ENCODE data around the gene DUOX2.
"Not testable (repeated sequence)": the region's sequence is repeated elsewhere in the genome, so short reads cannot be mapped to it uniquely, and the experiment has no call there.

Gene DUOX2

DNA sequence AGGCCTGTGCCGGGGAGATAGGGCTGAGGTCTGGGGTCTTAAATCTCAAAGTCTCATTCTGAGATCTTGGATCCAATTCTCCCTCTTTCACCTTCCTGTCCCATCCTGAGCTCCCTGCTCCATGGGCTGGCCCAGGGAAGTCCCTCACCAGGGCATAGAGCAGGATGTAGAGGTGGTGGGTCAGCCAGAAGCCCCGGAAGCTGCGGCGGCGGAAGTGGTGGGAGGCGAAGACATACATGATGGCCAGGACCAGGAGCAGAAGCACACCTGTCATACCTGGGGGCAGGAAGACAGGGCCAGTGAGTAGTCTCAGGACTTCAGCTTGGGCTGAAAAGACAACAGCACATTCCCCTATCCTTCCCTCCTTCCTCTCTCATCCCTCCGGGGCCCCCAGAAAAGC lies 16.5 kb downstream of the DUOX2 start:
- DNase-seq: no peak

- no peak for DNase-seq
Observed at GRCh38 chr15:45095661-45096060, 18.3 kb downstream of the DUOX2 start.

- no peak for DNase-seq
Observed at GRCh38 chr15:45094358-45094730, 19.6 kb downstream of the DUOX2 start.

DNA sequence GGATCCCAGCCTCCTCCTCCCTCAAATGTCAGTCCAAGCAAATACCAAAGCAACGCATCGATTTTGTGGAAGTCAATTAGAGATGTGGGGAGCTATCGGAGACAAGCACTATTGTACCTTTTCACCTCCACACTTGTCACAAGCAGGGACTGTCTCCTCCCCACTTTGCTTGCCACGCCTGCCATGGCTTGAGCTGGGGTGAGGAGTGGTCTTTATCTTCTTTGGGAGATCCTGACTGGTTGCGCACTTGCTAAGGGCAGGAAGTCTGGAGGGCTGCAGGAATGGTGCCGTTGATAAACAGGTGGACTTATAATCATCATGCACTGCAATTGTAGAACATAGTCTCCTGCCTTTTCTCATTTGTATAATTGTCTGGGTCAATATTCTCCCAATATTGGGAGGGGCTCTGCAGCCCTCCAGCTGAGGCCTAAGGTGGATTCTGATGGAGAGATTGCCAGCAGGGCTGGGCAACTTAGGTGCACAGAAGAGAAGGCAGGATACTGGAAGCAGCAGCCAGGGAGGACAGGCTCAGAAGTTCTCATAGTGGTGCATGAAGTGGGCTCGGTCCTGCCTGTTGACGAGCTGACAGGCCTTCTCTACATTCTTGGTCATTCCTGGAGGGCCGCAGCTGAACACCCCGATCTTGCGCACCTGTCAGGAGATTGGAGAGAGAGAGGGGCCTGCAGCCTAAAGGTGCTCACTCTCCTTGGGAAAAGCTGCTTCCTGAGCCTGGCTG lies 20.2 kb downstream of the DUOX2 start:
- no peak for DNase-seq

GRCh38 chr15:45093013-45093412 lies 21.0 kb downstream of the DUOX2 start:
- DNase-seq: no peak

GRCh38 chr15:45091576-45091975 lies 22.4 kb downstream of the DUOX2 start:
- DNase-seq: no peak

DNA sequence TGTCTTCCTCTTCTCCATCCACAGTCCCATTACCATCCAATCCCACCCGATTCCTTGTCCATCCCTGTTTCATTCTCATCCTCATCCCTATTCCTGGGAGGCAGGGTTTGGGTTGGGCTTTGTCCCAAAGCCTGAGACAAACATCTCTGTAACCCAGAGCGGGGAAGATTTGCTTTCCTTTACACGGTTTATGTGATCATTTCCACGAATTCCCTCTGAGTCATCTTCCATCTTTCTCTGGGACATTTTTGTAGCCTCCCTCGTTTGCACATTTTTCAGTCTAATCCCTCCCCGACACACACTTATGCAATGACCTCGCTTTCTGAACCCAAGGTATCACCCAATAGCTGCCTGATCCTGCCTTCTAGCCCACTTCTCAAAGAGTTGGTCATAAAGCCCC lies 22.8 kb downstream of the DUOX2 start:
- DNase-seq: no peak

GRCh38 chr15:45089712-45090373 lies 24.1 kb downstream of the DUOX2 start:
- no peak for DNase-seq

DNA sequence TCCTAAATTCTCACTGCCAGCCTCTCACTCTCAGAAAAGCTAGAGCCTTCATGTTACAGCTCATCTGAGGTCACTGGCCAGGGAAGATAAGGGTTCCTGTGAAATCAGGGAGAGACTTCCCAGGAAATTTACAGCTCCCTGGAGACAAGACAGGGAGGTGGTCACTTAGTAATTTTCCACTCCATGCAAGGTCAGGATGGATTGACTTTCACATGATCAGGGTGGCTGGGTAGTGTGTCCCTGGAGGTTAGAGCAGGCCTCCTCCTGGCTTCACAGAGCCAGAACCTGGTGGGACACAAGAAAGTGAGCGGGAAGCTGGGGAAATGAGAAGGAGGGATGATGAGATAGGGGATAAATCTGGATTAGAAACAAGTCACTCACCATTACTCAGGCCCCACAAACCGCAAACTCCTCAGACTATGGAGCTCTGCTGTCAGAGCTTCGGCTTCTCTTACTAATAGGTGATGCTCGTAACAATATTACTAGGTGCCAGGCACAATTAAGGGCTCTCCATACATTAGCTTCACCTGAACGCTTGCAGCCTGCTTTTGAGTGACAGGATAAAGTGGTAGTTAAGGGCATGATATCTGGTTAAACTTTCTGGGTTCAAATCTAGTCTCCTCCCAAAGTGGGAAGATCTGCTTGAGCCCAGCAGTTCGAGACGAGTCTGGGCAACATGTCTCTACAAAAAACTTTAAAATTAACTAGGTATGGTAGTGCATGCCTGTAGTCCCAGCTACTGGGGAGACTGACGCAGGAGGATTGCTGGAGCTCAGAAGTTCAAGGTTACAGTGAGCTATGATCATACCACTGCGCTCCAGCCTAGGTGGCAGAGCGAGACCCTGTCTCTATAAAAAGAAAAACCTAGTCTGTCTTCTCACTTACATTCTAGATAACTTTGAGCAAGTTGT lies 24.9 kb downstream of the DUOX2 start:
- DNase-seq: no peak

DNA sequence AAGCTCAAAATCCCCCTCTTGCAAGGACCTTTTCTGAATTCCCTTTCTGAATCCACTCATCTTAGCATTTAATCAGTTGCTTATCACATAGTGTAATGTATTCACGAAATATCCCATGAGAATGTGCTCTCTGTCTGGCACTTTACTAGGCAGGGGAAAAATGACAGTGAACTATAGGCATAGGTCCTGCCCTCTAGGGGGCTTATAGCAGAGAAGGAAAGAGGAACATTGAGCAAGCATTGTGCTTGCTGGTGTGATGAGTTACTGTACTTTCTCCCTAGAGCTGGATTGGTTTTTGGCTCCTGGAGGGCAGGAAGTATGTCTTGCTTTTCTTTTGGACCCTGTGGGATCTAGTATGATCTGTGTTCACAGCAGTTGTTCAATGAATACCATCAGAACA lies 26.5 kb downstream of the DUOX2 start:
- DNase-seq: no peak

- DNase-seq: no peak
Observed at GRCh38 chr15:45084163-45084562, 29.8 kb downstream of the DUOX2 start.

DNA sequence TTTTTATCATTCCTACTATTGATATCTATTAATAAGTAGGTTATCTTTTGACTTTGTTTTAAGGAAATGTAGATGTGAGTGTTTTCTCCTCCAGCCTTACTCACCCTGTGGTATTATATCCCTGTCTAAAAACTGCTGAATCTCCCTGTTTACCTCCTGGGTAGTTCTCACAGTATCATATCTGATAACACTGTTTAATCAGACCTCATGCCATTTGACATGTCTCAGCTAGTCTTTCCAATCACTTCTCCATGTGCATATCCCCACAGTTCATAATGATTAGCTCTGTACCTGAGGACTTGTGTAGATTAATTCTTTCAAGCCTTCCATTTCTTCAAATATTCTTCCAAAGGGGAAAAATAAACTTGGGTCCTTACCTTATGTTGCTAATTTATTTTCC lies 30.7 kb downstream of the DUOX2 start:
- DNase-seq: no peak

GRCh38 chr15:45082412-45082811 lies 31.6 kb downstream of the DUOX2 start:
- not testable (repeated sequence) for DNase-seq

DNA sequence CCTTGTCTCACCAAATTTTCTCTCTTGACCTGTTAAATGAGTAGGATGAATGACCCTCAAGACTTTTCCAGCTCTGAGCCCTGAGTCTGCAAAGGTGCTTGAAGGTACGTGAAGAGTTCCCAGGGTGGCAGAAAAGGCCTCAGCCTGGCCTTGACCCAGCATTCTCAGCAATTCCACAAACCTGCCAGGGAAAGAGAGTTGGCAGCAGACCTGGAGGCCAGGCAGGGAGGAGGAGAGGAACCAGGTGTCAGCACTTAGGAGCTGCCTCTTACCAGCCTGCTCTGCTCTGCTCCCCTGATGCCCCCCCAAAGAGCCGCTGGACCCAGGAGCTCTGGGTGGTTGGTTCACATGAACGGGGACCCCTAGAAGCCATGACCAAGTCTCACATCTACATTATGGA lies 33.4 kb downstream of the DUOX2 start:
- DNase-seq: not testable (repeated sequence)

DNA sequence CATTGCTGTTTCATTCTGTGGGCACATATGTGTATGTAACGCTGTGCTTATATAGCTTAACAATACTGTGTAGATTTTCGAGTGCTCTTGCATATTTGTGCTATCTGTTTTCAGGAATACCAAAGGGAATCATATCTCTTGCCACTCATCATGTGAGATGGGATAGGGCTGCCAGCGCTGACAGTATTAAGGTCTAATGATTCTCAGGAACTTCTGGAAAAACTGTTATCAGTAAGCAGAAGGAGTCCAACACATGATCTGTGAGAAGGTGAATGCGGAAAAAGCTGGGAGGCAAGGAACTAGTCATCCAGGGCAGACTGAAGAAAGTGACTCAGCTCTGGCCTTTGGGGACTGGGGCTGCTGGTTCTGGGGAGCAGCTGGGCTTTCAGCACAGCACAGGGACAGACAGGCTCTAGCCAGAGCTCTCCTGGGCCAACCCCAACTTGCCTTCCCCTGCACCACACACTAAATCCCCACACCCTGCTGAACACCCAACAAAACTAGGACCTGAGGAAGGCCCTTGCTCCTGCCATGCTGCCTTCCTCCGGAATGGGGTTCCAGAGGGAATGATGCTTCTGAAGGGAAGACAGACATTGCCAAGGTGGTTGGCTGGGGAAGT lies 34.2 kb downstream of the DUOX2 start:
- not testable (repeated sequence) for DNase-seq

GRCh38 chr15:45079201-45079600 lies 34.8 kb downstream of the DUOX2 start:
- not testable (repeated sequence) for DNase-seq

- DNase-seq: not testable (repeated sequence)
Observed at GRCh38 chr15:45077391-45077790, 36.6 kb downstream of the DUOX2 start.

GRCh38 chr15:45075440-45076320 lies 38.3 kb downstream of the DUOX2 start:
- DNase-seq: not testable (repeated sequence)

GRCh38 chr15:45073602-45074001 lies 40.4 kb downstream of the DUOX2 start:
- DNase-seq: not testable (repeated sequence)

GRCh38 chr15:45069942-45070360 lies 44.0 kb downstream of the DUOX2 start:
- not testable (repeated sequence) for DNase-seq

GRCh38 chr15:45064386-45064785 lies 49.6 kb downstream of the DUOX2 start:
- DNase-seq: no peak

DNA sequence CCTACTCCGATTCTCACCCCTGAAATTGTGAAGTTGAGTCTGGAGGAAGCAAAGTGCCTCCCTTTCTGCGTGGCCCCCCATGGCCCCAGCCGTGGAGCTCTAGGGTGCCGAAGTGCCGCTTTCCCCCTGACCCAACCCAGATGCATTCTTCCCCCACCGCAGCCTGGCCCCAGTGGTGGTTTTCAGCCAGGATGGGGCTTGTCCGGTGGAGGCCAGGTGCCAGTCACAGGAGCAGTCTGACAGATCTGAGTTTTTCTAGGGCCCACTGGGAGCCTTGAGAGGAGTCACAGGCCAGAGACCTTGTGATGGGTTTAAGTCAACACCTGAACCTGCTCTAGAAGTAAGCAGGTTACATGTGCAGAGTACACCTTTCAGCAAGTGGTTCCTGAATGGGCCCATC lies 51.7 kb downstream of the DUOX2 start:
- not testable (repeated sequence) for DNase-seq
